HepG2 (cell line): ENCODE measurements around the gene FCMR.

ENCODE experiments used
- CHD2 ChIP-seq: IDR thresholded peaks from 2 replicates; pipeline ENCODE4 v1.6.1; 2011; ENCODE audit warnings: low read depth, low read length, improper control_type of control experiment
- CTCF ChIP-seq: sonication (generic); formaldehyde crosslinking; IDR thresholded peaks from 2 replicates; pipeline ENCODE4 v1.5.0; 2020; ENCODE audit warnings: mild to moderate bottlenecking, missing genetic modification reagents, moderate library complexity
- ESRRA ChIP-seq: sonication (generic); formaldehyde crosslinking; IDR thresholded peaks from 2 replicates; pipeline ENCODE4 v1.5.1; 2020; ENCODE audit warnings: mild to moderate bottlenecking, low read depth, missing genetic modification reagents
- FOXC1 ChIP-seq: sonication (generic); formaldehyde crosslinking; IDR thresholded peaks from 2 replicates; pipeline ENCODE4 v1.8.0; 2022; ENCODE audit warnings: mild to moderate bottlenecking, missing genetic modification reagents, borderline replicate concordance
- FOXM1 ChIP-seq: sonication (generic); formaldehyde crosslinking; IDR thresholded peaks from 2 replicates; pipeline ENCODE4 v1.5.0; 2020; ENCODE audit warnings: missing genetic modification reagents
- PBX3 ChIP-seq: sonication (generic); formaldehyde crosslinking; IDR thresholded peaks from 2 replicates; pipeline ENCODE4 v1.8.1; 2023; ENCODE audit warnings: missing genetic modification reagents, inconsistent platforms, borderline replicate concordance

GRCh38 chr1:206904423-206905142 lies 17.2 kb downstream of the FCMR start:
- TF ChIP-seq PBX3 (CRISPR knock-in tag) (no peak), FOXM1 (CRISPR knock-in tag) (no peak), CTCF (no peak), CHD2 (no peak), FOXC1 (no peak), ESRRA (CRISPR knock-in tag) (no peak)
